ENCODE results near the gene CASZ1.

The CASZ1 gene

DNA sequence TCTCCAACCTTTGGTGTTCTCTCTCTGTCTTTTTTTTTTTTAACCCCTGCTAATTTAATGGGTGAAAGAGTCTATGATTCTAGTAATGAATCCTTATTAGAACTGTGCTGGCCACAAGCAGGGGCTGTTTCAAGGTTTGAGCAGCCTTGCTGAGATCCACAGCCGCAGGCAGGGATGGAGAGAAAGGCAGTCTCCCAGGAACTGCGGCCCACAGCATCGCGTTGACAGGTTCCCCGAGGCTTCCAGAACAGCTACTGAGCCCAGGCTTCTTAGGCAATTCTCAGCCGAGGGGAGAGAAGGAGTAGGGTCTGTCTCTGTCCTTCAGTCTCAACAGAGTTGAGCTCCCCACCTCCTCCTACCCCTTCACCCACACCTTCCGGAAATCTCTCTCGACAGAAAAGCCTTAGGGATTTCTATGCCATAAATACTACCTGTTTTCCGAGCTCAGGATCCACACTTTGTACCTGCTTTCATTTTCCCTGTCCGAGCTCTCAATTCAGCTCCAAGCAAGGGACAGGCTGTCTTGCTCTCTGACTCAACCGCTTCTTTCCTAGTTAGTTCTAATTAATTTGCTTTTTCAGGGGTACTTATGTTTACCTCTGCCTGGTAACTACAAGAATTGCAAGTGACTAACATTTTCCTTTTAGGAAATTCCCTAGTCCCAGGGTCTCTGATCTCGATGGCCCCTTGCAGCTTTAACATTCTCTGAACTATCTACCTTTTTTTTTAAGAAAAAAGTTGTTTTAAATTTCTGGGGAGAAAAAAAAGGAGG is 6.7 kb upstream of the CASZ1 start:
- in situ Hi-C loops (cut with HindIII; ENCODE audit: low pct_ligation_motif_present, low pct_unique_long_range_greater_than_20kb, low sequenced_read_pairs), result no loop called here
- no peak for DNase-seq

DNA sequence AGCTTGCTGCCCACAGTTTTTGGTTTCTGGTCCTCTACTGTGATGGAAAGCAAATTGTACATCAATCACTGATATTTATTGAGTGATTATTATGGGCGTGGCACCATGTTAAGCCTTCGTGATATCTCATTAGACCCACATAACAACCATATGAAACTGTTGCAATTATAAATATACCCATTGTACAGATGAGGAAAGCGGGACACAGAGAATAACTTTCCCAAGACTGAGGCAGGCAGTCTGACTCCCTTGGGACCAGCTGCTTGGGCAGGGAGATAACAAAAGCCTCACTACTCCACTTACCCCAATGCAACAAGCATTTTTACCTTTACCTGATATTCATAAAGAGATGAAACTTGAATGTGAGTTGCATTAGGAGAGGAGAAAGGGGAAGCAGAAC is 4.3 kb upstream of the CASZ1 start:
- in situ Hi-C loops (cut with HindIII; ENCODE audit: low pct_ligation_motif_present, low pct_unique_long_range_greater_than_20kb, low sequenced_read_pairs), result no loop called here
- no peak for DNase-seq

DNA sequence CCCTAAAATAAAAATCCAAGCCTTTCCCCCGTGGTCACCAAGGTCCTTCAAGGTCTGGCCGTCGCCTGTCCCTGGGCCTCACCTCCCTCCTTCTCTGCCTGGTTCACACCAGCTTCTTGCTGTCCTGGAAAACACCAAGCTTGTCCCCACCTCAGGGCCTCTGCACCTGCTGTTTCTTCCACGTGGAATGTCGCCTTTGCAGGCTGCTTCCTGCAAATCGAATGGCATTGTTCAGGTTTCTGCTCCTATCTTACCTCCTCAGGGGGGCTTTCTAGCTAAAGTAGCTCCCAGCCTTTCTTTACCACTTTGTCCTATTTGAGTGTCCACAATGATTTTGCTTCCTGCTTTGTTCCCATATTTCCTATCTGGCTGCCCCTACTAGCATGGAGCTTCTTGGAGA is 3.3 kb upstream of the CASZ1 start:
- in situ Hi-C loops (cut with HindIII; ENCODE audit: low pct_ligation_motif_present, low pct_unique_long_range_greater_than_20kb, low sequenced_read_pairs), result no loop called here

DNA sequence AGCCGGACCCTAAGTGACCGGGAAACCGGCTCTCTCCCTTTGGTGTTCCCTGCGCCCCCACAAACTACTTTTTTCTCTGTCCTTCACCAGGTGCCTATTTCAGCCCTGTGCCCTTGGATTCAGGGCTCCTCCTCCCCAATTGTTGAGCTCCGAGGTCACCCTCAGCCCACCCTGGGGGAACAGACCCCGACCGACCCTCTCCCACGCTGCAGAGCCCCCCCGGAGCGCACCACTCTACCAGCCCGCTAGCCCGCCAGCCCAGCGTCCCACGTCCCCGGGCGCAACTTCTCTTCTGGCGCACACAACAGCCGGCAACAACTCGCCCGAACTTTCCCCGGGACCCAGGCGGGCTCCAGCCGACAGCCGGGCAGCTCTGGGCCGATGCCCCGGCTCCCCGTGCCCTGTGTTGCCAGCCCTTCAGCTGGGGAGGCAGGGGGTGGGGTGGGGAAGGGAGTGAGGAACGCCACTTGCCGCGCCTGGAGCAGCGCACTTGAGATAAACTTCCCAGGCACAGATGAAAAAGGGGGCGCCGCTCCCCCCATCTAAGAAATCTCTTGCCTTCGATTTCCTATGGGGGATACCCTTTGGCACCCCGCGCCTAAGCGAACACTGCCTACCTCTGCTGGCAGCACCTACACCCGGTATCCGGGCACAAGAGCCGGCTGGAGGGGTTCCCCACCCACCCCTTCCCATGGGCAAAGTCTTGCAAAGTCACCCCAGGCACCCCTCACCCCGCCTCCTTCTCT is 997 bp downstream of the CASZ1 start:
- in situ Hi-C loops (cut with HindIII; ENCODE audit: low pct_ligation_motif_present, low pct_unique_long_range_greater_than_20kb, low sequenced_read_pairs), result no loop called here
- peak; percentile 28 for DNase-seq

More for the DNA sequence above, 3.3 kb upstream of the CASZ1 start:
- no peak for DNase-seq

DNA sequence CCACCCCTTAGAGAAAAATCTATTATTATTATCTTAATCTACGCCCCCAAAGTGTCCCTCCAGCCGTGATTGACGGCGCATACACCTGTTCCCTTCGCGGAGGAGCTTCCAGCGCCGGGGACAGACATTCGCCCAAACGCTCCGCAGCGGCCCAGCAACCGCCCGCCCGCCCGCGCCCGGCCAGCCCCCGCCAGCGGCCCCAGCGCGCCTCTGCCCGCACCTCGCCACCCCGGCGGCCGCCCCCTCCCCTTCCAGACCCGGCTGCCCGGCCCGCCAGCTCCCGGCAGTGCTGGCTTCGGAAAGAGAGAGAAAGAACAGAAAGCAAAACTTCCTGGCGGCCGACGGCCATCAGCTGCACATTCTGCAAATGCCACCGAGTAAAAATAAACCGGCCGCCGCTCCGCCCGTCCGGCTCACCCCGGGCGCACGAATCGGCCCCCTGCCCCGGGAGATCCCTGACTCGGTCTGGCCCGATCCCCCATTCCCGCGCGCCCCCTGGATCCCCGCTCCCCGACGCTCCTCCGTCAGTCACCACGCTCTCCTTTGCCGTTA is 1.6 kb downstream of the CASZ1 start:
- peak; percentile 22 for DNase-seq
- in situ Hi-C loops (cut with HindIII; ENCODE audit: low pct_ligation_motif_present, low pct_unique_long_range_greater_than_20kb, low sequenced_read_pairs), result no loop called here

DNA sequence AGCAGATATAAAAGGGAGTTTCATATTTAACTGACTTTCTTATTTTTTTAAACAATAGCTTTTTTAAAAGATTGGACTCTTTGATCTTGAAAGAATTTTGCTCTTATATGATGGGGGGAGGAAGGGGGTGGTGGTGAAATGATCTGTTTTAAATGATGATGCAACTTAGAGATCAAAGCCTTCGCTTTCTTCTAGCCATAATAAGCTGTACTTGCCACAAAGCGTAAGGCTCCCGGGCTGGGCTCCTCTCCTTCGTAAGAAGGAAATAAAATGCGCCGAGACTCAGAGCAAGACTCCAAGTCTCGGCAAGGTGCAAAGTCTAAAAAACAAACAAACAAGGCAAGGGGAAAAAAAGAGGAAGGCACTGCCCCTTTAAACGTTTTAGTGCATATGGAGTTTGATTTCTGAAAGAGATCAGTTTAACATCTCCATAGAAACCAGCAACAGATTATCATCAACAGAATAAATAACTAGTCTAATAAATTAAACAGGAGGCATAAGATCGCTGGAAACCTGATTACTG is 3.3 kb downstream of the CASZ1 start:
- in situ Hi-C loops (cut with HindIII; ENCODE audit: low pct_ligation_motif_present, low pct_unique_long_range_greater_than_20kb, low sequenced_read_pairs), result no loop called here
- DNase-seq, result peak; percentile 32

DNA sequence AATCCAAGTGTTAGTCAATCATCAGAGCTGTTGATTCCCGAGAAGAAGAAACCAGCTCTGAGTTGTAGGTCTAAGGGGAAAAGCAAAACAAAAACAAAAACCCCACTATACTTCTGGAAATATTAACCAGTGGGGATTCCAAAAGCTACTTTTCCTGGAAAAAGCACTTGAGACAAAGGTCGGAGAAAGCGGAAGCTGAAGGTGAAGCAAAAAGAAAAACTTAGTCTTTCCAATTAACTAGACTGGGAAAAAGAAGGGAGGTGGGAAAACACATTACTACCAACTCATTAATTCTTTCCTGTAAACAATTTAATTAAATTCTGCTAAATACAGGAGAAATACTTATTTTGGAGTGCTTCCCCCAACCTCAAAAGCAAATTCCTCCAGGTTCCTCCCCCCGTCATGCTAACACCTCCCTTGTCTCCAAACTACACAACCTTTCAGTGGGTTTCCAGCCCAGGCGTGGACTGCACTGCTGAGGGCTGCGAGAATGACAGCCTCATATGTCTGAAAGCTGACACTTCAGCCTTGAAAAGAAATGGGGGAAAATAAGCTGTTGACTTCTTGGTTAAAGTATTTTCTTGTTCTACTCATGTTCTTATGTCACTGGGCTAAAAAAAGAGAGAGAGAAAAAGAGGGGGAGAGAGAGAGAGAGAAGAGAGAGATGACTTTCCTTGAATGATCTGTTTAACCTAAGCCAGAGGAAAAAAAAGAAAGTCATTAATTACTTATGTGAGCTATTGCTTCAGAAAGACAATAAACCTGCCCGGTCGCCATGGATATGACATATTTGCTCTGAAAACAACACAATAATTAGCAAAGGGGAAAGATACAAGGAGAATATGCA is 5.1 kb downstream of the CASZ1 start:
- in situ Hi-C loops (cut with HindIII; ENCODE audit: low pct_ligation_motif_present, low pct_unique_long_range_greater_than_20kb, low sequenced_read_pairs), result no loop called here
- DNase-seq, result no peak

DNA sequence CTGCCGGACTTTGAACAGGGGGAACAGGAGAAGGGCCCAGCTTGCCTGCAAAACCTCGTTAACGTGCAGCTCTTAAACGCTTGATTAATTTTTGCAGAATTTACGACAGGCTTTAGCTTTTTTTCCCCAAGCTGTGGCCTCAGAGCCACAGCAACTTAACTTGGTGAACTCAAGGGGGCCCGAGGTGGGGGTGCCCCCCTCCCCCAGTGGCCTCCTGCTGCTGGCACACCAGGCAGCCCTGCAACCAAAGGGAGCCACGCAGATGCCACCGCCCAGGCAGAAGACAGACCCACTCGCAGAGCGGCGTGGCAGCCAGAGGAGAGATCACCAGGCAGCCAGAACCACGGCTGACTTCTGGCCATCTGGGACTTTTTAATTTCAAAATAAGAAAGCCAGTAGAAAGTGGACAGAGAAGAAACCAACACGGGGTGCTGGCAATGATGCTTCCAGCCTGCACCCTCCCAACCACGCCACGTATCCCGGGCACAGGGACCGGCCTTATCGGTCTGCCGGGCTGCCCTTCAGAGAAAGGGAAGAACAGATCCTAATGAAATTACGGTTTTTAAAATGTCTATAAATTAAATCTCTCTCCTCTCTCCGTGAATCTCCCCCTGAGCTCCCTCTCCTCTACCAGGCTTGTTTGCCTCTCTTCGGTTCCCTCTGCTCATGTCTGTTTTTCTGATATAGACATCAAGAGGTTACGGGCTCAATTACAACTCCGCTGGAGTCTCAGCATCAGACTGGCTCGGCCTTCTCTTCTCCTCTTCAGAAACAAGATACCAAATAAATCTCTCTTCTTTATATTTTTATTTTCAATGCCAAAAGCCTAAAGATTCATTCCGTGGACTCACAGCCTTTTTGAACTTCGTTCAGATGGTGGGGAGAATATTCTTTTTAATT is 6.4 kb downstream of the CASZ1 start:
- DNase-seq, result no peak
- in situ Hi-C loops (cut with HindIII; ENCODE audit: low pct_ligation_motif_present, low pct_unique_long_range_greater_than_20kb, low sequenced_read_pairs), result no loop called here

DNA sequence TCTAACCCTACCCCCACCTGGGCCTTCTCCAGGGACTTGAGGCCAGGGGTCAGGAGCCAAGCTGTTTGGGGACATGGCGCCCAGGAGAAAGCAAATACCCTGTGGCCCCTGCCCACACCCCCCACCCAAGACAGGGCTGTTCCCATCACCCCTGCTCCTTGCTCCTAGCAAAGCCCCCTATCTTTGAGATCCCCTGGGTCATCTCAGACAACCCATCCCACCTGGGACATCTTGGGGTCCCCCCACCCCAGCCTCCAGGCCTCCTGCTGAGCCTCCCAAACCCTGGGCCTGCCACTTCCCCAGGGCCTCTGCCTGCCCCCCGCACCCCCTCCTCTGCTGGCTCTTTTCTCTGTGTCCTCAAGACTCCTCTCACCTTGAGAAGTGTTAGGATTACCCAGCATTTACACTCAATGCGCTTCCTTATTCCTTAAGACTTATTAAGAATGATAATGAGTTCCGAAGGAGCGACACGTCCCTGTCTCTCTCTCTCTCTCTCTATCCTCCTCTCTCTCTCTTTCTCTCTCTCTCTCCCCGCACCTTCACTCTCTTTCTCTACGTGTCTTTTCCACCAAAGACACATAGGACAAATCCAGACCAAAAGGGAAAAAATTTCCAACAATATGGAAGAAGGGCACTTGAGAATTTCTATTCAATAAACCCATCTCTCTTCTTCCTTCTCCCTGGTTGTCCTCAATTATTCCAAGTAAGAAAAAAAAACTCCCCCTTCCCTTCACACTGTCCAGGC is 7.2 kb downstream of the CASZ1 start:
- no peak for DNase-seq
- in situ Hi-C loops (cut with HindIII; ENCODE audit: low pct_ligation_motif_present, low pct_unique_long_range_greater_than_20kb, low sequenced_read_pairs), result no loop called here

DNA sequence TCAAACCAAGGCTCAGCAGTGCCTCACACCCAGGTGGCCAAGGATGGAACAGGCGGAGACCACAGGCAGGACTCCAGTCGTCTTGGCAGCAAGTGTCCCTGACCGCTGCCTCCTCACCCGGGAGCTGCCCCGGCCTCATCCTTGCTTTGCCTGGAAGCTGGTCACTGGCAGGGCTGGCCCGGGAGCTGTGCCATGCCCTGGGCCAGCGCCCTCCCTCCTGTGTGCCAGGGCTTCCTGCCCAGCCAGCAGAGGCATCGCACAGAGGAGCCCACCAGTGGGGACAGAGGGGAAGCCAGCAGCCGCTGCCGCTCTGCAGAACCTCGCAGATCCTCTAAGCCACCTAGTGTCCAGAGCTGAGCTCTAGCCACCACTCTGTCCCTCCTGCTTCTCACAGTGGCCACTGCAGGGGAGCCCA is 7.8 kb downstream of the CASZ1 start:
- peak; percentile 32 for DNase-seq
- in situ Hi-C loops (cut with HindIII; ENCODE audit: low pct_ligation_motif_present, low pct_unique_long_range_greater_than_20kb, low sequenced_read_pairs), result no loop called here

DNA sequence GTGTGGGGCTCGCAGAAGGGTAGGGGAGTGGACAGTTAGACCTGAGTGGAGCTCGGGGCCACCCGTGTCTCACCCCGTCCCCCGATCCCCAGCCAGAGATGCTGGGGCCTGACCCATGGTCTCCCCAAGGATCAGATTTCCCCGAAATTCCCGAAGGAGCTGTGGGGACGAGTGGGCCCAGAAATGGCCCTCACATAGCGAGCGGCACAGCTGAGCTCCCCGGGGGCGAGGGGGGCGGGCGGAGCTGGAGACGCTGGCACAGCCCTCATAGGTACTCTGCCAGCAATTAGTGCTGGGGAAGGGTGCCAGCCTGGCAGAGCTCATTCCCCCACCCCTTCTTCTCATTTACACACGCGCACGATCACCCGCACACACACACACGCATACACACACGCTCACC is 9.2 kb downstream of the CASZ1 start:
- in situ Hi-C loops (cut with HindIII; ENCODE audit: low pct_ligation_motif_present, low pct_unique_long_range_greater_than_20kb, low sequenced_read_pairs), result no loop called here
- DNase-seq, result no peak

DNA sequence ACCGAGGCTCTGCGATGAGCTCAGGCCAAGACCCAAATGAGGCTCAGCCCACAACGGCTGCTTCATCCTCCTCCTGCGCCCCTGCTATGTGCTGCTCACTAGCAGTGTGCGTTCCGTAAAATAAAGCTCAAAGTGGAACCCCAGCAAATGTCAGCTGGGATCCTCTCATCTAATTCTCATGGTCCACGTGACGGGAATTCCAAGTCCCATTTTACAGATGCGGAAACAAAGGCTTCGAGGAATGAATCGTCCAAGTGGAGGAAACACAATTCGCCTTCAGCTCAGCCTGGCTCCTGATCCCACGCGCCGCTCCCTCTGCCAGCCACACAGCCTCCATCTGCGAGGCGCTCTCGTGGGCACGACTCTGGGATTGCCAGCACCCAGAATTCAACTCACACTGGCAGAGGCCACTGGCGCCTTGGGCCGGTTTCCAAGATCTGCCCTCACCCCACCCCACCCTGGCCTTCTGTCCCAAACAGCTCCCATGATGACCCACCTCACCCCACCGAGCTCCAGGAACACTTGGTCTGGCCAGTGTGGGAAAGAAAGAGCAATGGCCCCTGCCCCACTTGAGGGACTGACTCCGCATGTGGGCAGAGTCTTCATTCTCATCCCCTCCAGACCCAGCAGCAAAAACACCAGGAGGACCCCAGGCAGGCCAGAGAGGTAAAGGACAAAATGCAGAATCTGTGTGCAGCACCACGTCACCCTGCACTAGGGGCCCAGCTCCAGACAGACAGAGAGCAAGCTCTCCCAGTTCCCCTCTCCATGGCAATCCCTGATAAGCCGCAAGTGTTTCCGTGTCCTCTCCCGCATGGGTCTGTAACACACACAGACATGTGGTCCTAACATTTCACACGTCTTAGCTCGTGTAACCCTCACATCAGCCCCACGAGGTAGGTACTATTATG is 10.5 kb downstream of the CASZ1 start:
- in situ Hi-C loops (cut with HindIII; ENCODE audit: low pct_ligation_motif_present, low pct_unique_long_range_greater_than_20kb, low sequenced_read_pairs), result no loop called here
- DNase-seq, result no peak

DNA sequence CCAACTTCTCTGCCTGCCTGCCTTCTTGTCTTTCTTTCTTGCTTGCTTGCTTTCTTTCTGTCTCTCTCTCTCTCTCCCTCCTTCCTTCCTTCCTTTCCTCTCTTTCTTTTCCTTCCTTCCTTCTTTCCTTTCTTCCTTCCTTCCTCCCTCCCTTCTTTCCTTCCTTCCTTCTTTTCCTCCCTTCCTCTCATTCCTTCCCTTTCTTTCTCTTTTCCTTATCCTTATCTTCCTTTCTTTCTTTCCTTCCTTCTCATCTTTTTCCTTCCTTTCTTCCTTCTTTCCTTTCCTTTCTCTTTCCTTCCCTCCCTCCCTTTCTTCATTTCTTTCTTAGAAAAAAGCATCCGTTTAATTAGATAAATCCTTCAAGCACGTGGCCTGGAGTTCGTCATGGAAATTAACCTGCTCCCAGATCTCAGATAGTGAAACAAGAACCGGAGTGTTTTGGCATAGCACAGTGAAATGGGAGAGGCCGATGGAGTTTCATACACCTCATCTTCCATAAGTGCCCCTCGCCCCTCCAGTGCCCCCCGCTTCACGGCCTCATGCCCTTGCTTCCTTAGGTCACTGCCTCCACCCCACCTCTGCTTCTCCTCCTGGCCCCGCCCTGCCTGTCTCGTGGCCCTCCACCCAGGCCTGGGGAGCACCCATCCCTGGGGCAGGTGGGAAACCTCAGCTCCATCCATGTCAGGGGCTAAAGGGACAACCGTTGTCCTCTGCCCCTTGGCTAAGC is 11.3 kb downstream of the CASZ1 start:
- in situ Hi-C loops (cut with HindIII; ENCODE audit: low pct_ligation_motif_present, low pct_unique_long_range_greater_than_20kb, low sequenced_read_pairs), result no loop called here
- no peak for DNase-seq

DNA sequence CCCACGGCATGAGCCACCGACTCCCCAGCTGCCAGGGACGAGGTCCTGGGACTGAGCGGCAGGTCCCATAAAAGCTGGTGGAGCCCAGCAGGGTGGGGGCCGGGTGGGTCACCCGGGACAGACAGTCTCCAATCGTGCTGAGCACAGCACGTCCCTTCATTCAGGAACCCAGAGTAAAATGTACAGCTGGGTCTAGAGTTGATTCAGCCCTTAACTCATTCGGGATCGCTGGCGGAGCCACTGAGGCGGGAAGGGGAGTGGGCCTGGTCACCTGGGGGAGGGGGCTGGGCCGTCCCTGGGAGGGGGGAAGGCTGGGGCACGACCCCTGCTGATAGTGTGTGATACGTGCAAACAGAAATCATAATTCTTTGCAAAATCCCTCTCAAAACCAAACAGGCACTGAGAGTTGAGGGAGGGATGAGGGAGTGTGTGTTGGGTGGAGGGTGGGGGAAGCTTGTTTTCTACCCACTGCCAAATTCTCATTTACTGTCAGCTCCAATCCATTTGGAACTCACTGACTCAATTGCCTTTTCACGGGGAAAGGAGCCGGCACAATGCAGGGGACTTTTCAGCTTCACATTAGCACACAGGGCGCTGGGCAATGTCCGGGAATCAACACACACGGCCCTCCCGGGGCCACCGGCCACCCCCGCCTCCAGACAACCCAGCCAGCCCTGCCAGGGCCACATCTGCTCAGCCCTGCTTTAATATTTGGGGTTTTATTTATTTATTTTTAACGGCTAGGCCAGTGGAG is 13.8 kb downstream of the CASZ1 start:
- DNase-seq, result no peak
- in situ Hi-C loops (cut with HindIII; ENCODE audit: low pct_ligation_motif_present, low pct_unique_long_range_greater_than_20kb, low sequenced_read_pairs), result no loop called here

DNA sequence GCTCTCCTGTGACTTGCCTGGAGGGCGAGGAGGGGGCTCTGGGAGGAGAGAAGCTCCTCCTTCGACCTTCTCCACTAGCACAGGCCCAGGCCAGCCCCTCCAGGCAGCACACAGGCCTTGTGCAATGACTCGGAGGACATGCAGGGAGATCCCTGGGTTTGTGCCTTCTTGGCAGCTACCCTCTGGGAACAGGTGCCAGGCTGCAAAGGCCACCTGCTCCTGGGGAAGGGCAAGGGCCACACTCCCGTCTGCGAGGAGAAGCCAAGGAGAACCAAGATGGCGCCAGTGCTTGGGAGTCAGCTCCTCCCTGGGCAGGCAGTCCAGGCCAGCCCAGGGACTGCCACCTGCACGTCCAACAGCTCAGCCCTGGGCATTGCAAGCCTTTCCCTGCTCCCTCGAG is 15.3 kb downstream of the CASZ1 start:
- in situ Hi-C loops (cut with HindIII; ENCODE audit: low pct_ligation_motif_present, low pct_unique_long_range_greater_than_20kb, low sequenced_read_pairs), result no loop called here
- no peak for DNase-seq

Measured in ACHN (cell line).